GM18517 (cell line): ENCODE measurements around the gene RAD51B.

Experiments used
- ATAC-seq: cut with Tn5 transposase; IDR thresholded peaks from one replicate; pipeline ENCODE4 v1.9.1; 2021; ENCODE audit warnings: mild to moderate bottlenecking, moderate library complexity; ENCODE audit not compliant: unreplicated experiment

The RAD51B gene

GRCh38 chr14:68573126-68573525 is 753.5 kb downstream of the RAD51B start:
- ATAC-seq, result no peak

GRCh38 chr14:68573722-68574121 is 754.1 kb downstream of the RAD51B start:
- no peak for ATAC-seq

- no peak for ATAC-seq
These were observed 754.9 kb downstream of the RAD51B start for GRCh38 chr14:68574461-68574860.

- ATAC-seq, result no peak
These were observed 755.3 kb downstream of the RAD51B start for GRCh38 chr14:68574906-68575305.

GRCh38 chr14:68575426-68575825 is 755.8 kb downstream of the RAD51B start:
- ATAC-seq, result no peak

- no peak for ATAC-seq
These were observed 756.5 kb downstream of the RAD51B start for GRCh38 chr14:68576031-68576430.

GRCh38 chr14:68576496-68577244 is 757.1 kb downstream of the RAD51B start:
- no peak for ATAC-seq

GRCh38 chr14:68577802-68578541 is 758.4 kb downstream of the RAD51B start:
- no peak for ATAC-seq

GRCh38 chr14:68578597-68578996 is 759.0 kb downstream of the RAD51B start:
- ATAC-seq, result no peak

GRCh38 chr14:68580096-68580645 is 760.6 kb downstream of the RAD51B start:
- no peak for ATAC-seq

- ATAC-seq, result no peak
These were observed 761.1 kb downstream of the RAD51B start for GRCh38 chr14:68580671-68581070.

GRCh38 chr14:68583548-68584280 is 764.1 kb downstream of the RAD51B start:
- no peak for ATAC-seq

GRCh38 chr14:68584786-68585185 is 765.2 kb downstream of the RAD51B start:
- ATAC-seq, result no peak

GRCh38 chr14:68585690-68586089 is 766.1 kb downstream of the RAD51B start:
- no peak for ATAC-seq

GRCh38 chr14:68586896-68587751 is 767.5 kb downstream of the RAD51B start:
- no peak for ATAC-seq

GRCh38 chr14:68587931-68588330 is 768.4 kb downstream of the RAD51B start:
- no peak for ATAC-seq

- no peak for ATAC-seq
These were observed 770.0 kb downstream of the RAD51B start for GRCh38 chr14:68589447-68590200.

- no peak for ATAC-seq
These were observed 770.6 kb downstream of the RAD51B start for GRCh38 chr14:68590201-68590522.

GRCh38 chr14:68591786-68592185 is 772.2 kb downstream of the RAD51B start:
- no peak for ATAC-seq
